ENCODE data around the gene KDM6A. TPM values are rescaled to one million over a fixed set of nuclear protein-coding genes. Genes with fewer than 3 reads are reported as not detected.
"Not testable (repeated sequence)": the region's sequence is repeated elsewhere in the genome, so short reads cannot be mapped to it uniquely, and the experiment has no call there.

The KDM6A gene
- total RNA-seq, 1 donor from 2014 or later = 12.8 TPM

DNA sequence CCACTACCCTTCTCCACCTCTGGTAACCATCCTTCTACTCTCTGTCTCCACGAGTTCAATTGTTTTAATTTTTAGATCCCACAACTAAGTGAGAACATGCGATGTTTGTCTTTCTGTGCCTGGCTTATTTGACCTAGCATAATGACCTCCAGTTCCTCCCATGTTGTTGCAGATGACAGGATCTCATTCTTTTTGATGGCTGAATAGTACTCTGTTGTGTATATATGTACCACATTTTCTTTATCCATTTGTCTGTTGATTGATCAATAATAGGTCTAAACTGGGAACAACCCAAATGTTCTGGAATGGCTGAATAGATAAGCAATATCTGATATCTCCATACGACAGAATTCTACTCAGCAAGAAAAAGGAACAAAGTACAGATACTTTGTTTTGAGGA lies 260.5 kb downstream of the KDM6A start:
- DNase-seq = no peak
- no peak for ATAC-seq (ENCODE audit: poor library complexity)
- intact Hi-C loops (cut with DNase I) = no loop called here

DNA sequence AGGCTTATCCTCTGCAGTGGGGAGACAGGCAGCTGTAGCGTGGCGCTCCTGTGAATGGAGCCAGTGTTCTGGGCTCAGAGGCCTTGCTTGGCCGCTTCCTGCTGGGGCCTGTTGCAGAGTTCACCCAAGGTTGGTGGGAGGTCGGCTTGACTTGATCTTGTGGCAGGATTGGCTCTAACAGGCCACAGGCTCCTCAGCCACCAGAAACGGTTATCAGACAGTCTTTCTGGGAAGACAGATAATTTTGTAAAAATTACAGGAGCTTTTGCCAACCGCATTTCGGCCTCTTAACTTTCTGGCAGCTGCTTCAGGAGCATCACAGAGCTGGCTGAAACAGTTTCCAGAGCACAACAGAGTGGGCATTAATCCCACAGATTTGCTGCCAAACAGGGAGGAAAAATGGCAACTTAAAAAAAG lies 261.3 kb downstream of the KDM6A start:
- intact Hi-C loops (cut with DNase I) = no loop called here

GRCh38 chrX:45134775-45135174 lies 261.8 kb downstream of the KDM6A start:
- ATAC-seq (ENCODE audit: poor library complexity) (peak; percentile 66), DNase-seq (no peak)
- intact Hi-C loops (cut with DNase I) = no loop called here

More for the DNA sequence above, 261.3 kb downstream of the KDM6A start:
- DNase-seq (peak; percentile 75), ATAC-seq (ENCODE audit: poor library complexity) (peak; percentile 96)

DNA sequence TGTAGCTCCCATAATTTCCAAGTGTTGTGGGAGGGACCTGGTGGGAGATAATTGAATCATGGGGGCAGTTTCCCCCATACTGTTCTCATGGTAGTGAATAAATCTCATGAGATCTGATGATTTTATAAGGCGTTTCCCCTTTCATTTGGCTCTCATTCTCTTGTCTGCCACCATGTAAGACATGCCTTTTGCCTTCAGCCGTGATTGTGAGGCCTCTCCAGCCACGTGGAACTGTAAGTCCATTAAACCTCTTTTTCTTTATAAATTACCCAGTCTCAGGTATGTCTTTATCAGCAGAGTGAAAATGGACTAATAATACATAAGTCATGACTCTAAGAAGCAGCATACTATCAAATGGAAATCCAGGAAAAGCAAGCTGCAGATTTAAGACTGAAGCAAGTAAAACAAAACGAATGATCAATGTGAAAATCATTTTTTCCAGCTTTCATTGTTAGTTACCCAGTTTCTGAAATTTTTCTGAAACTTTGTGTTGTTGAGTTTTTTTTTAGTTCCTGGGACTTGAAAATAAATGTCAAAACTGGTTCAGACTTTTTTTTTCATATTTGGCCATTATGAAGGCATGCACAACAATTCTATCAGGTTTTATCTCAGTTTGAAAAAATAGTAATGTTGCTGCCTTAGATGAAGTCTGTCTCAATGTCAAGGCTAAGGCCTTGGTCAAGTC lies 262.5 kb downstream of the KDM6A start:
- ATAC-seq (ENCODE audit: poor library complexity); DNase-seq; intact Hi-C loops (cut with DNase I): not testable (repeated sequence)

DNA sequence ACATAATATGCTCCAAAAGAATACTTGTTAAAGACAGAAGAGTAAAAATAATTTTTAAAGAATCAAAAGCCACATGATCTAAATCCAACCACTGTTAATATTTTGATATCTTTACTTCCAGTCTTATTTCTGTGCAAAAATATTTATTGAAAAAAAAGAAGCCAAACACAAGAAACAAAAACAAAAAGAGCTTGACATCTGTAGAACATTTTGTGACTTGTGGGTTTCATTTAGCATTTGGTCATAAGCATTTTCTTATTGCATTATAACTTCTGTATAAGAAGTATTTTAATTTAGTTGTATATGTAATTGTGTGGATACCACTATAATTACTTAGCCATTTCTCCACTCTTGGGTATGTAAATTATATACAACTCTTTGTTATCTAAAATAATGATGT lies 264.5 kb downstream of the KDM6A start:
- intact Hi-C loops (cut with DNase I) = no loop called here

GRCh38 chrX:45138525-45138924 lies 265.5 kb downstream of the KDM6A start:
- intact Hi-C loops (cut with DNase I) = no loop called here

More for the DNA sequence above, 264.5 kb downstream of the KDM6A start:
- DNase-seq = no peak
- no peak for ATAC-seq (ENCODE audit: poor library complexity)

DNA sequence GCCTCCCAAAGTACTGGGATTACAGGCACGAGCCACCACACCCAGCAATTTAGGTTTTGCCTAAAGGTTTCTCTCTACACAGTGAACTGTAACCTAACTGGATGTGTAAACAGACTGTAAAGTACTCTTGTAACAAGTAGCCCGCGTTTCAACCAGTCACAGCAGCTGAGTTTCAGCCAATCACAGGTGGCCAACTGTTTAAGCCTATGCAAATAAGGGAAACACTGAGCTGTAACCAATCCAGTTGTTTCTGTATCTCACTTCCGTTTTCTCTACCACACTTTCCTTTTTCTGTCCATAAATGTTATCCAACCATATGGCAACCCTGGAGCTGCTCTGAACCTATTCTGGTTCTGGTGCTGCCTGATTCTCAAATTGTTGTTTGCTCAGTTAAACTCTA lies 267.8 kb downstream of the KDM6A start:
- DNase-seq (no peak), ATAC-seq (ENCODE audit: poor library complexity) (no peak)
- intact Hi-C loops (cut with DNase I) = no loop called here

More at GRCh38 chrX:45138525-45138924, 265.5 kb downstream of the KDM6A start:
- ATAC-seq (ENCODE audit: poor library complexity) = no peak
- DNase-seq = no peak

GRCh38 chrX:45142185-45142584 lies 269.2 kb downstream of the KDM6A start:
- intact Hi-C loops (cut with DNase I) = no loop called here
- no peak for ATAC-seq (ENCODE audit: poor library complexity)
- DNase-seq = no peak

- intact Hi-C loops (cut with DNase I) = no loop called here
- ATAC-seq (ENCODE audit: poor library complexity) (no peak), DNase-seq (no peak)
Observed at GRCh38 chrX:45143455-45143854, 270.5 kb downstream of the KDM6A start.

DNA sequence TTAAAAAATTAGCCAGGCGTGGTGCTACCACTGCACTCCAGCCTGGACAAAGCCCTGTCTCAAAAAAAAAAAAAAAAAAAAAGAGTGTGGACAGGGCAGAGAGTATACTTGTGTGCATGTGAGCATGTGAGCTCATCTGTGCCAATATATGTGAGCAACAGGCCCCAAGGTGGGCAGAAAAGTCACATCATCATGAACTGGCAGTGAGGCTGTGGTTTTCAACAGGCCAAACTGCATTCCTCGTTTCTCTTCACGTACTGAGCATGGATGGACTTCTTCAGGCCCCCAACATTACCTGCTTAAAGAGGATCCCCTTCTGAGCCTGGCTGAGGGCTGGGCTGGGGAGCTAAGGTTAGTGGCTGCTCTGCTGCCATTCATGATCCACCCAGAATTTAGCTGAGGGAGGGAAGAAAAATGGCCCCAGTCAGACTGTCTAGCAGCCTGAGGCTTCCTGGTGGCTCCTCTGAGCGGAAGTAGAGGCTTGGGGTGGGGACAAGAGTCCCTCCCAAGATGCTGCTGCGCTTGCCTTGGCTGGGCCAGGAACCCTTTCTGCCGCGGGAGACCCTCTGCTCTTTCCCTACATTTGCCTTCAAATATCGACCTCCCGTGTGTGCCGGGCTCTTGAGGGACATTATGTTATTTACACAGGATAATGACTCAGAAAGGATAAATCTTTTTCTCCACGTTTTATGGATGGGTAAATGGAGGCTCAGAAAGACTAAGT lies 272.7 kb downstream of the KDM6A start:
- intact Hi-C loops (cut with DNase I) = no loop called here
- DNase-seq (no peak), ATAC-seq (ENCODE audit: poor library complexity) (no peak)

DNA sequence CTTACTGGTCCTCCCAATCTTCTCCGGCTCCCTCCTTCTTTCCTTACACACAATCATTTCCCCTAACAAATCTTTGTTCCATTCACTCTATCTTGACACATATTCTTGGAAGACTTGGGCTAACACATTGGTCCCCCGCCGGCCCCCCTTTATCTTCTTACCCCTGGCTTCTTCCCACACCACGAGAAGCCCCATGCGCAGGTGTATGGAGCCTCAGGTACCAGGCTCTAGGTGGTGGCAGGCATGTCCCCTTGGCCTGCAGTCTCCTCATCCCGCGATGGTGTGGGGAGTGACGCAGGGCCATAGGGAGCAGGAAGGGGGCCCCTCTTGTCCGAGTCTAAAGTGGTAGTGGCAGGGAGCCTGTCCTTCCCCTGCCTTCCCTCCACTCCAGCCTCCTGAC lies 277.8 kb downstream of the KDM6A start:
- ATAC-seq (ENCODE audit: poor library complexity) (no peak), DNase-seq (no peak)
- intact Hi-C loops (cut with DNase I) = no loop called here

- ATAC-seq (ENCODE audit: poor library complexity) (no peak), DNase-seq (no peak)
- intact Hi-C loops (cut with DNase I) = no loop called here
Observed at GRCh38 chrX:45154033-45154360, 281.0 kb downstream of the KDM6A start.

- intact Hi-C loops (cut with DNase I) = no loop called here
- DNase-seq = no peak
- ATAC-seq (ENCODE audit: poor library complexity) = no peak
Observed at GRCh38 chrX:45154462-45154861, 281.5 kb downstream of the KDM6A start.

DNA sequence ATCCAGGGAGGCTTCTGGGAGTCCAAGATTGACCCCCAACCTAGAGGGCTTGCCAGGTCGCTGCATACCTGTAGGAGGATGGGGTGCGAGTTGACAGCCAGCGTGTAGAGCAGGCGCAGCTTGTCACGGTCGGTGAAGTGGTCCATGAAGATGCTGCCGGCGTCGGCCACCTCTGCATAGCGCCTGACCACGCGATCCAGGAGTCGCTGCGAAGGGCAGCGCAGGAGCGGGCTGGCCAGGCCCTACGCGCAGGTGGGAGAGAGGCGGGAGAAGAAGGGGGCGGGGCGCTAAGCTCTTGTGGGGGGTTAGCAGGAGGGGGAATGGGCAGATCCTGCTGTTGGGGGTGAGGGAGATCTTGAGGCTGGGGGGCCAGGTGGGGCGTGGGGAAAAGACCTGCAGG lies 284.7 kb downstream of the KDM6A start:
- DNase-seq (no peak), ATAC-seq (ENCODE audit: poor library complexity) (no peak)
- intact Hi-C loops (cut with DNase I) = no loop called here

Other genes starting within 250 kb of the KDM6A start
- gene DUSP21, start 29.2 kb upstream of the KDM6A start, total RNA-seq = not detected

All from Right ventricle myocardium superior (tissue), 1 donor.